Measurements from ENCODE around the gene UBE2D2.

The UBE2D2 gene

DNA sequence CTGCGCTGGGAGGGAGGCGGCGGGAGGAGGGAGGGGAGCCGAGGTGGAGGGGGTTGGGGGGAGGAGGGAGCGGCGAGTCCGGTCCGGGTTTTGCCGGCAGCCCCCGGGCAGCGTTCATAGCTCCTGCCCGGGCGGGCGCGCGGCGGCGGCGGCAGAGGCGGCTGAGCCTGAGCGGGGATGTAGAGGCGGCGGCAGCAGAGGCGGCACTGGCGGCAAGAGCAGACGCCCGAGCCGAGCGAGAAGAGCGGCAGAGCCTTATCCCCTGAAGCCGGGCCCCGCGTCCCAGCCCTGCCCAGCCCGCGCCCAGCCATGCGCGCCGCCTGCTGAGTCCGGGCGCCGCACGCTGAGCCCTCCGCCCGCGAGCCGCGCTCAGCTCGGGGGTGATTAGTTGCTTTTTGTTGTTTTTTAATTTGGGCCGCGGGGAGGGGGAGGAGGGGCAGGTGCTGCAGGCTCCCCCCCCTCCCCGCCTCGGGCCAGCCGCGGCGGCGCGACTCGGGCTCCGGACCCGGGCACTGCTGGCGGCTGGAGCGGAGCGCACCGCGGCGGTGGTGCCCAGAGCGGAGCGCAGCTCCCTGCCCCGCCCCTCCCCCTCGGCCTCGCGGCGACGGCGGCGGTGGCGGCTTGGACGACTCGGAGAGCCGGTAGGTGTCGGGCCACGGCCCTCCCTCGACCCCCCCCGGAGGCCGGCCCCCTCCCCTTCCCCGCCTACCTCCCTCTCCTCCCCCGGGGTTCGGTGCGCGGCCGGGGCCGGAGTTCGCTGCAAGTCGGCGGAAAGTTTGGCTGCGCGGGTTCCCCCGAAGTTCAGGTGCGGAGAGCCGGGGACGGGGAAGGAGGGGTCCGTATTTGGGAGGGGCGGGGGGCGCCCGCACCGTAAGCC is 87.3 kb downstream of the UBE2D2 start, which contains the start of gene CXXC5:
TSS of gene CXXC5 (plus strand) at position 145 of the 877 bp plus-strand sequence. CDS start 32,175 bp downstream, outside the sequence.
- no peak for DNase-seq (ENCODE audit: low read depth in 2 of 2)

DNA sequence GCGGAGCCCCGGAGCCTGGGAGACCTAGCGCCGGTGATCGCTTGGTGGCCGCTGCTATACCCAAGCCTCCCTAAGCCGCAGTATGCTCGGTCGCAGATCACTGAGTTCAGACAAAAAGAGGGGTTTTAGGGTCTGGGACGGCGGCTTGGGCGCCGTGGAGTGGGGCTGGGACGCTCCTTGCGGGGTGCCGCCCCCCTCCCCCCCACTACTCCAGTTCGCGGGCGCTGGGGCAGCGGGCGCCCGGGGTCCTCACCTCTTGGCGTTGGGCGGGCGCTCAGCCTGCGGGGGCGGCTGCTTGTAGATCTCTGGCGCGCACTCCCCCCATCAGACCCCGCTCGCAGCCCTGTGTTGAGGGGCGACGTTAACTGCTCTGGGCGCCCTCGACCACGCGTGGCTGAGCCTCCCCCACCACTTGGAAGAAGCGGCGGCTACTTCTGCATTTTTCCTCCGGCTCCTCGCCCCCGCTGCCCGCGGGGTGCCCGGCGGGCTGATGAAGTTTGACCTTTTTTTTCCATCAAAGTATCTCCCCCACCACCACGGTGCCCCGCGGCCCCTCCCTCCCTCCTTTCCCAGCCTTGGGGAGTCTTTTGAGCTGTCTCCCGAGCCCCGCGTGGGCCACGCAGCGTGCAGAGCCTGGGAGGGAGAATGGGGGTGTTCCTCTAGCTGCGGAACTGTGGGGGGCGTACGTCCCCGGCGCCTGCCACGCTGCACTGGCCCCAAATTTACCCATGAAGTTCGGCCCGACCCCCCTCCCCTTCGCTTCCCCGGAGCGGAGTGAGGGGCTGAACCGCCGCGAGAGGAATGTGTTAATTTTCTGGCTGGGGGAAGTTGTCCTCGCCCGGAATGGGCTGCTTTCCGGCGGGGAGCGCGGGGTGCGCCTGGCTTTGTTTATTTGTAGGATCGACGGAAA is 88.2 kb downstream of the UBE2D2 start:
- no peak for DNase-seq (ENCODE audit: low read depth in 2 of 2)

DNA sequence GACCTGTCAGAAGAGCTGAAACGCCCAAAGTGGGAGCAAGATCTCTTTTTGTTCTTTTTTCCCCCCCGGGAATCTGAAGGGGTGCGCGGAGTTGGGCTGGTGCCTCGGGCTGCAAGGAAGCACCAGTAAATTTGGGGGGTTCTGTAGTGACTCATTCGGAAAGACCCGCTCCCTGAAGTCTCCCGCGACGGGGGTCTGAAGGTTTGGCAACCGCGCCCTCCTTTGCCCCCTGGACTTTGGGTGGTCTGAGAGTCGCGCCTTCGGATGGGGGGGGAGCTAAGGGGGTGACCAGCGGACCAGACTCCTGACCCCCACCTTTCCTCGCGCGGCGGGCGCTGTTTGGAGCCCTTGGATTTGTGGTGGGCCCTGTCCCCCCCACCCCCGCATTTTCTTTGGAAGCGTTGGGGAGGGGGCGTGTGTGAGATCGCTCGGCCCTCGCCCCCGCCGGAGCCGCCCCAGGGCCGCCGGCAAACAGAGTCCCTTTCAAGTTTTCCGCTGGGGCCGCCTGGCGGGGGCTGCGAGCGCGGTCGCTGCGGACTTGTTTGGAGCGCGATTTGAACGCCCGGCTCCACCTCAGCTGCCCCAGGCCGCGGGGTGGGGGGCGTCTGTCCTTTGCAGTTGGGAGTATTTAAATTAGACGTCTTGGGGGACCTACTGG is 89.0 kb downstream of the UBE2D2 start:
- no peak for DNase-seq (ENCODE audit: low read depth in 2 of 2)

DNA sequence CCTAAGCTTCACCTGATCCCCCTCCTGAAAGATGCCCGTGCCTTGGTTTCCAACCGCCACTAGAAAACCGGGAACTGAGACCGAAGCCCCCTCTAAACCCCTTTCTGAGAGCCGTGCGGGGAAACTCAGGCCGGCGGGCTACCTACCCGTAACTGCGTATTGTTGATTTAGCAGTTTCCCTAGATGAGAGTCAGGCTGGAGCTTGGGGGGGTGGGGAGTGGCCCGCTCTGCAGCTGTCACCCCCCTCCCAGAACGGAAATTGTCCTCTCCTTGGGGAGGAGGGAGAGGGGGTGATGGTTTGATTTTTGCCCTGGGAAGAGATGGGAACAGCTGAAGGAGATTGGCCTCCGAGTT is 89.5 kb downstream of the UBE2D2 start:
- DNase-seq (ENCODE audit: low read depth in 2 of 2) = no peak

DNA sequence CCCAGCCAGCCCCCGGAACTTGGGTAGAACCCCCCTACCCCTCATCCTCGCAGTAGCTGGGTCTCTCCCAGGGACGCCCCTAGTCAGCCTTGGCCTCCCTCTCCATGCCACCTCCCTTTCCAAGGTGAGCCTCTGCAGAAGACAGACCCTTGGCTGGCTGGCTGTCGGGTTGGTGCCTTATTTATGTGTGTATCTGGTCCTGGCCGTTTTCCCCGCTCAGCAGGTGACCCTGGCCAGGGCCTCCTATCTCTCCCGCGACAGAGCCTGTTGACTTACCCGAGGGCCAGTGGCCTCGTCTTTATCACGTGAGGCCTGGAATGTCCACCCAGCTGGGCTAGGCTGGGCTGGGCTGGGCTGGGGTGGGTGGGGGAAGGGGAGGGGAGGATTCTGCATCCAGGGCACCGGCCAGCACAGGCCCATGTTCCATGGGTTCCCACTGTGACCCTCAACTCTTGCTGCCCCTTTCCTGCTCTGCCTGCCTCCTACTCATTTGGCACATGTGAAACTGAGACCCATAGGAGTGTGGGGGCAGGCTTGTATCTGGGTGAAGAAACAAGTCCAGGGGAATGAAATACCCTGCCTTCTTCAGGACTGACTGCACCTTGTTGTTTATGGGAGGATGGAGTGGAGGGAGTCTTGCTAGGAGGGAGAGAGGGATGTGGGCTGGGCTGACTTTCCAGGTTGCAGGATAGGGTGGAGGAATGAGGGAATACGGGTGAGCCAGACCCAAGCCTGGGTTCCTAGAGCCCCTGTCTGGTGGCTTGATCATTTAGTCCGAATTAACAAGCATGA is 90.1 kb downstream of the UBE2D2 start:
- no peak for DNase-seq (ENCODE audit: low read depth in 2 of 2)

DNA sequence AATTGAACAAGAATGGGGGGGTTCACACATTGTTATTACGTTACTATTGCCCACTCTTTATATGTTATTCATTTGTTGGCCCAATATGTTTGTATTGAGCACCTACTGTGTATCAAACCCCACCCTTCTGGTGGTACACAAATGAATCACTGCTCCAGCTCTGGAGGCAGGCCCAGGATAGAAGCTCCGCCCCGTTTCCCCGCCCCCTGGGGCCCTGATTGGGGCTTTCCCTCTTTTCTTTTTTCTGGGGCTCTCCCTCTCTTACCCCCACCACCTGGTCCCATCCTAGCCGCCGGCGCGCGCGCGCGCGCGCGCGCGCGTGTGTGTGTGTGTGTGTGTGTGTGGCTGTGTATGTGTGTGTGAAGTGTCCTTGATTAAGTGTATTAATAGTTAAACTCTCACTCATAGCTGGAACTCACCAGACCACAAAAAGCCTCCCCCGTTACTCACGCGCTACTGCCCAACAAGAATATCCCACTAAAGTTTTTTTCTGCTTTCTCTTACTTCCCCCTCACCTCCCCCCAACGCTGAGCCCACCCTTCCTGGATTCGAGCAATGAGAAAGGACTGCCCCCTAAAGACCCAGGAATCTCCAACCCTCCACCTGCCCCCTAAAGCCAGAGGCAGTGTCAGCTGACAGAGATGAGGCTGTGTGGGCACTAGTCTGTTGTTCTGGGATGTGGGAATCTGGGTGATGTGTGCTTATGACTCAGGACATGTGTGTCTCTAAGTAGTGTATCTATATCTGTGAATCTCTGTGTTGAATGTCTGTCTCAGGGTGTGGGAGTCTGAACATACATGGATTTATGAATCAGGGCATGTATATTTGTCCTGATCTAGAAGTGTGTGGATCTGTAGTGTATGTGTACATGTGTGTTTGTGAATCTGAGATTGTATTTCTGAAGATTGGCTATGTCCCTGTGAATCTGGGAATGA is 91.0 kb downstream of the UBE2D2 start:
- peak in 1 of 2 donors; percentile 64 for DNase-seq (ENCODE audit: low read depth in 2 of 2)

DNA sequence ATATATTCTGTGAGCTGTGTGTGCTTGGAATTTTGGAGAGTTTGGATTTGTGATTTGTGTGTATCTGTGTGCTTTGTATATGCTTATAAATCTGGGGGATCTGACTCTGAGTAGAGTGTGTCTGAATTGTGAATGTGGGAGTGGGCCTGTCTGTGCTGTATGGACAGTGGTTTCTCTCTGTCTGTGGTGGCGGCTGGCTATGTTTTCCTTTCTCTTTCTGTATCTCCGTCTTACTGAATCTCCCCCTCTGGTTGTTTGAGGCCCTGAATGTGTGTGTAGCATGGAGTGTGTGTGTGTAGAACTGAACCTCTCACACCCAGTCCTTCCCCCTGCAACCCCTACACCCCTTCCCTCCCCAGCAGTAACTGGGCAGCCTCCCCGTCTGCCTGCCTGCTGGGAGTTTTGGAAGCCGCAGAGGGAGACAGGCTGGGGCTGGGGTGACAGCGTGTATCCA is 91.7 kb downstream of the UBE2D2 start:
- DNase-seq (ENCODE audit: low read depth in 2 of 2) = no peak

DNA sequence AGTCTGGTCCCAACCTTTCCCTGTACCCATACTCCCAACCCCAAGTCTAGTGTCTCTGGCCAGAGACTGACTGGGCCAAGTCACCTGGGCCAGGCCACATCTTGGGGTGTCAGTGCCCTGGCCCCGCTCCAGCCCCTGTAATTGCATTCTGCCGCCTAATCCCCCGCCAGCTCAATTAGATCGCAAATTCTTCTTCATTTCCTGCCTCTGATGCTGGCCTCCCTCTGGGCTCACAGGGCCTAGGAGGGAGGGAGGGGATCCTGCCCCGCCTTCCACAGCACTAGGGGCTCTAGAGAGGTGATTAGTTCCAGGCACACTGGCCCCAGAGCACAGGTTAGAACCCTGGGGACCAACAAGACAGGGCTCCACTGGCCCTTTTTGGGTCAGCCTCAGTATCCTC is 92.5 kb downstream of the UBE2D2 start:
- DNase-seq (ENCODE audit: low read depth in 2 of 2) = no peak

DNA sequence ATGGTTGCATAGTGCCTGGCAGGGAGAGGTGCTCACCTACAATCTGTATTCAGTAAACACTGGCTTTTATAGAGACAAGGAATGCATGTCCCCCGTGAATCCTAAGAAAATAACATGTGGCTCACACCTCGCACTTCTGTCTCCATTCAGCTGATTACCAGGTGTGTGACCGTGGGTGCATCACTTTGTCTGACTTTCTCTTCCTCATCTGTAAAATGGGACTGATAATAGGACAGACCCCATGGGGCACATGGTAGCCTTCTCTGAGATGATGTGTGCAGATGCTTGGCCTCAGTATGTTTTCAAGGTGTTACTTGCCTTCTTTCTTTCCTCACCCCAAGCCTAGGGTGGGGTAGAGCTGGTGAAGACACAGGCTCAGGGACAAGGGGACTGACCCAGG is 93.3 kb downstream of the UBE2D2 start:
- no peak for DNase-seq (ENCODE audit: low read depth in 2 of 2)

DNA sequence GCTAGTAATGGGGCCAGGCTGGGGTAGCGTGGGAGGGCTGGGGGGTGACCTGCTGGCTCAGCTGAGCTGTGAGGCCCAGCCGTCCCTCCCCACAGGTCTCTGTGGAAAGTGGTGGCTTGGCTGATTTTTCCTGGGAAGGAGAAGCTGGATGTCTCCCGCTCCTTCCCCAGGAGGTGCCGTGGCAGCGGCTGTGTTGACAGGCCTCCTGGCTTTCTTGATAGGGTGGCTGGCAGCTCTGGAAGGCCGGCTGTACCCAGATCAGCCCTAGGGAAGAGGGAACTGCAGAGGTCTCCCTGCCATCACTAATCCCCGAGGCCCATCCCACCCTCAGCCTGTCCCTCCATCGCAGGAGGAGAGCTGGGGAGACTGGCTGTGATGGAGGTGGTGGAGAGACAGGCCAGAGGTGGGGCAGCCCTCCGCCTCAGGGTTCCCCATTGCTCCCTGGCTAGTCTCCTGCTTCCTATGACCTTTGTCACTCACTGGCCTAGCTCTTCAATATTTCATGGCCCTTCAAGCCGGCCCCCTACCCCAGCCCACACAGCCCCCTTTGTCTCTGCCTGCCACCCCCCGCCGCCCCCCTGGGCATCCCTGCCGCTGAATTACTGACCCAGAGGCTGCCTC is 93.8 kb downstream of the UBE2D2 start:
- DNase-seq (ENCODE audit: low read depth in 2 of 2) = no peak

DNA sequence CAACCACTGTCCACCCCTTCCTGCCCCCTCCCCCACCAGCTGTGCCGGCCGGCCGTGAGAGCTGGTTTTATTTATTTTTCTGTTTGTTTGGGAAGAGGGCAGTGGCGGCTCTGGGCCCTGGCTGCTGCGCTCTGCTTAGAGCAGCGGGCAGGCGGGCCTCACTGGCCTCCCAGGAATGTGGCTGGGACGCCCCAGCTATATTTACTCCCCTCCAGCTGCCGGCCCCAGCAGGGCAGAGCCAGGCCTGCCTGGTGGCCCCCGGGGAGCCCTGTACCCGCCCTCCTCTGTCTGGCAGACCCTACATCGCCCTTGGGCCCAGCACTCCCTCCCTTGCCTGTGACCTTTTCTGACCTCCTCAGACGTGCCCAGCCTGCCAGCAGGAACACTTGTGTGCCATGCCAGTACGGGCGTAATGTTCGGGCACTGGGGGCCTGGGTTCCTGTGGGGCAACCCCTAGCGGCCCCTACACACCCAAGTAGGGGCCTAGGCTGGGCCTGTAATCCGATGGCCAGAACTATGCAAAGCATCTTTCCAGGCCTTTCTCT is 94.7 kb downstream of the UBE2D2 start:
- no peak for DNase-seq (ENCODE audit: low read depth in 2 of 2)

DNA sequence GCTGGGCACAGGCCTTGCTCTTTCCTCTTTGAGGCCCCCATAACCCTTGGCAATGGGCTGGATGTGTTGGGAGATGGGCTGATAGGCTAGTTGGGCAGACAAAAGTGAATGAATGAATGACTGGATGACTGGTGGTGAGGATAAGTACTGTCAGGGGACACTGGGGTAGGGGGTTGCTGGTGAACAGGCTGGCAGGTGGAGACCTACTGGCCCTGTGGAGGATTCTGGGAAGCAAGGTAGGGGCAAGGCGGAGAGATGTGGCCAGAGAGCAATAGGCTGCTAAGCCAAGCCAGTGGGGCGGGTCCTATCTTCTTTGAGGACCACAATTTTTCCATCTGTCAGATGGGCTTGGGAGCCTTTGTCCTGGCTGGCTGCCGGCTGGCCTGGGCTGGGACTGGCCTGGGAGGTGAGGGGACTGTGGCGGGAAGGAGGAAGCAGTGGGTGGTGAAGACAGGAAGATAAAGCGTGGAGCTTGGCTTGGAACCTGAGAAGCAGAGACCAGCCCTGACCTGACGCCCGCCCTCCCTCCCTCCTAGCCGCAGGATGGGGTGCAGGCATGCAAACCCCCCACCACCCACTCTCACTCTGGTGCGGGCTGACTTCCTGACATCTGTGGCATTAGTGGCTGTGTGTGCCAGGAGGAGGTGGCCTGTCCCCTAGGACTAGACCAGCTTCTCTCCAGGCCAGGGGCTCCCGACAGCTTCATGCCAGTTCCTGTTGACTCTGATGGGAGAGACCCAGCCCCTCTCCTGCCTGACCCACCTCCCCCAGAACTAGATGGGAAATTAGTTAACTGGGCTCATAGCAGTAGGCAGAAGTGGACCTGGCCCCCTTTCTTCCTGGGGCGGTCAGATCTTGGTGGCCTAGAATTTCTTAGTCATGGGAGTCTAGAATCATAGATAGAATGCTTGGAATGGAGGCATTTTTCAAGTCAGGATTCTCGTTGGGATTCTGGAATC is 96.5 kb downstream of the UBE2D2 start:
- no peak for DNase-seq (ENCODE audit: low read depth in 2 of 2)

DNA sequence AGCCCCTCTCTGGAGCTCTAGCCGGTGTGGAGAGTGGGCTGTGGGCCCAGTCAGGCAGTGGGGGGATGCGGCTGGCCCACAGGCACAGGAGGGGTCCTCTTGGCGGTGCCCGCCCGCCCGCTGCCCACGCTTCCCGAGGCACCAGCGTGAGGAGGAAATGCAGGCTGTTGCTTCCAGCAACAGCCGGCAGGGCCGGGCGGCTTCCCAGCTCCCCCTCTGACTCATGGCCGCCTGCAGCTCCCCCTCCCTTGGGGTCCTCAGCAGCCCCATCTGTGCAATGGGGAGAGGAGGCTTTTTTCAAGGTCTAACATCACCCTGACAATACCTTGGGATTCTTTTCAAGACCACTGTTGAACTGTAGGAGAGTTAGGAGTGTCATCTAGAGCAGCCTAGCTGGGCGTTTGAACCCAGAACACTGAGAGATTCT is 97.4 kb downstream of the UBE2D2 start:
- no peak for DNase-seq (ENCODE audit: low read depth in 2 of 2)

DNA sequence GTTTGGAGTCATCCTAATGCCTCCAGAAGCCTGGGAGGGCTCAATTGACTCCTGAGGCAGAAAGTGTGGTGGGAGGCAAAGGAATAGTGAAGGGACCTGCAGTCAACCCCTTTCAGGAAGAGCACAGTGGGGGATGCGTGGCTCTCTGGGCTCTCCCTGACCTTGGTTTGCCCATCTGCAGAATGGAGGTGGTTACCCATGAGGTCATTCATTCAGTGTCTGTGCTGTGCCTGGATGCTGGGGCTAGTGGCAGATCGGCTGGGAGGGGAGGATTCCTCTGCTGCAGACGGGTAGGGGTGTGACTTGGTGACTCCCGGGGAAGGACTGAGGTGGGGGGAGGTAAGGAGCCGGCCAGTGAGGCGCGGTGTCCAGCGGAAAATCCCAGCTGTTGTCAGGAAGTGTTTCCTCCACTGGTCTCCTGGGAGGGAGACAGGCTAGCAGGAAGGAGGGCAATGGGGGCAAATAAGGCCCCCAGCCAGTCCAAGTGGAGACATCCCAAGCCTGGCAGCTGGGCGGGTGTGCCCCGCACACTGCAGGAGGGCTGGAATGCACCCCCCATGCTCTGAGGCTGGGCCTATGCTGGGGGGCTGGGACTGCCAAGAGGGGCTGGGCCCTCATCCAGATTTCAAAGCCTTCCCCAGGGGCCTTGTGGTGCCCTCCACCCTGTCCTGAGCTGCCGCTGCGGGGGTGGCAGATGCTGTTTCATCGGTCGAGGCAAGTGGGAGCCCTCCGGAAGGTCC is 98.0 kb downstream of the UBE2D2 start:
- no peak for DNase-seq (ENCODE audit: low read depth in 2 of 2)

DNA sequence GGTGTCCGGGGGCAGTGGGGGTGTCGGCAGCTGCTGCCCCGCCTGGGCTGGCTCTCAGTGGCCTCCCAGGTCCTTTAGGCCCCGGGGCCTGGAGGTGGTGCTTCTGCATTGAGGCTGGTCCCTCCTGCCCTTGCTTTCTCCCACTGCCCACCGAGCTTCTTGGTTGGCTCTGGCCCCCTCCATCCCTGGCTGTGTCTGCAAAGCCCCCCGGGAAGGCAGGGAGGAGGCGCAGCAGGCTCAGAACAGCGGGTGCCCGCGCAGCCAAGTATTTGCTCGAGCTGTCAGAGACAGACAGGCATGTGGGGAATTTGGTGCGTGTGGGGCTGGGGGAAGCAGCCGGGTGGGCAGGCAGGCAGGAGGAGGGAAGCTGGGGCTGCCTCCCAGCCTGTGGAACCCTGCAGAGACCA is 98.6 kb downstream of the UBE2D2 start:
- no peak for DNase-seq (ENCODE audit: low read depth in 2 of 2)

DNA sequence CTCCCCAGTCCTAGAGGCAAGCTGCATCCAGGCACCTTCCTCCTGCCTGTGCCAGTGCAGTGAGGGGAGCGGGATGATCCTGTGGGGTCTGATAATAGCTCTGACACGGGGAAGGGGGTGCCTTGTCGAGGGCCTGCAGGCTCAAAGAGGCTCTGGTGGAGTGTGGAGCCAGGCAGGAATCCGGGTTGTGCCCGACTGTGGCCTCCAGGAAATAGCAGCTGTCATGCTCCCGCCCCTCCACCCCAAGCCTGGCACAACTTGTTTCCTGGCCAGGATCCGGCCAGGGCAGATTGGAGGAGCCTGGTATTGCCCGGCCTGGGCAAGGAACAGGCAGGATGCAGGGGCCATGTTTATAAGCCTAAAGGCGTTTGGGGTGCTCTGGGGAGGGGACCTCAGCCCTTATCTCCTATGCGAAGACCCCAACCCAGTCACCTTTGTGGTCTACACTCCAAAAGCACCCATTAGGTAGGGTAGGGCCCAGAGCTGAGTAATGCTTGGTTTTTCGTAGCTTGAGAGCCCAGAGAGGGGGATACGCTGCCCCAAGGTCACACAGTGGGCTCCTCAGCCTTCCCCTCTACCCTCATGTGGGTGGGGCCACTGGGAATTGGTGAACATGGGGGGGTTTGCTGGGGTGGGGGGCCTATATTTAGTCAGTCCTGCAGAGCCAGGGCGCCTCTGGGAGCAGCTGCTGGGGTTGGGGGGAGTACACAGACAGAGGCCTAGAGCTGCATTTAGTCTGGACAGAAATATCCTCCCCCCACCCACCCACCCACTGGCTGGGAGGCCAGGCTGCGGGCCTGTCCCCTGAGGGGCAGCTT is 99.2 kb downstream of the UBE2D2 start:
- no peak for DNase-seq (ENCODE audit: low read depth in 2 of 2)
